IPS-15b (cell line): ENCODE measurements around the gene AHR.
"Not testable (repeated sequence)": the region's sequence is repeated elsewhere in the genome, so short reads cannot be mapped to it uniquely, and the experiment has no call there.

Experiments used
- H3K27me3 ChIP-seq: one replicate; pipeline ENCODE4 v1.6.1; 2013; ENCODE audit warnings: low read length; ENCODE audit not compliant: control insufficient read depth, insufficient read depth
- H3K36me3 ChIP-seq: one replicate; pipeline ENCODE4 v1.6.1; 2013; ENCODE audit warnings: low read length; ENCODE audit not compliant: control insufficient read depth, insufficient read depth
- H3K4me1 ChIP-seq: one replicate; pipeline ENCODE4 v1.6.1; 2013; ENCODE audit warnings: mild to moderate bottlenecking, low read length; ENCODE audit not compliant: control insufficient read depth, insufficient read depth
- H3K4me3 ChIP-seq: one replicate; pipeline ENCODE4 v1.5.1; 2013; ENCODE audit warnings: low read depth, low read length
- H3K9ac ChIP-seq: one replicate; pipeline ENCODE4 v1.6.1; 2013; ENCODE audit warnings: low read depth, mild to moderate bottlenecking, low read length
- H3K9me3 ChIP-seq: one replicate; pipeline ENCODE4 v1.6.1; 2013; ENCODE audit warnings: mild to moderate bottlenecking, low read length; ENCODE audit not compliant: control insufficient read depth, insufficient read depth

Gene AHR

DNA sequence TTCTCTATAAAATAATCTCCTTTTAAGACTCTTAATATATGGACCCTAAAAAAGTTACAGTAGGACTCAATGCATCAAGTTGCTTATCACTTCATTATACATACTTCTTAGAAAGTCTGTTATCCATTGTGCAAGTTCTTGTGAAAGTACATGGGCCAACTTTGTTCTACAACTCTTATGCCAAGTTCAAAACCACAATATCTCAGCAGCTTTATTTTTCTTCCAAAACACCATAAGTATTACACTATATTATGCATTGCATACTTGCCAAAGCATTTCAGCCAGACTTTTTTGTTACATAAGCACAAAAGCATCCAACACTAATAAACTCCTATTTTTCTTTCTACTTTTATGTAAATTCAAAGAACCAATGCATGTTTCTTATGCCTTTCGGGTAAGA, 94.4 kb downstream of the AHR start:
- Histone ChIP-seq H3K27me3 (no peaks in the 10 kb centered on the region), H3K4me3 (no peak overlapping the region), H3K36me3 (no peaks in the 10 kb centered on the region), H3K9me3 (peaks cover 6% of the 10 kb centered on the region), H3K4me1 (no peaks in the 10 kb centered on the region), H3K9ac (no peak overlapping the region)

DNA sequence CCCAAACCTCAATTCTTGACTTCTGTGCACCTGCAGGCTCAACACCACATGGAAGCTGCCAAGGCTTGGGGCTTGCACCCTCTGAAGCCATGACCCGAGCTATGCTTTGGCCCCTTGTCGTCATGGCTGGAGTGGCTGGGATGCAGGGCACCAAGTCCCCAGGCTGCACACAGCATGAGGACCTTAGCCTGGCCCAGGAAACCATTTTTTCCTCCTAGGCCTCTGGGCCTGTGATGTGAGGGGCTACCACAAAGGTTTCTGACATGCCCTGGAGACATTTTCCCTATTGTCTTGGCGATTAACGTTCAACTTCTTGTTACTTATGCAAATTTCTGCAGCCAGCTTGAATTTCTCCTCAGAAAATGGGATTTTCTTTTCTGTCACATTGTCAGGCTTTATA, 96.1 kb downstream of the AHR start:
- not testable (repeated sequence) for H3K27me3 ChIP-seq, H3K4me3 ChIP-seq, H3K9ac ChIP-seq, H3K4me1 ChIP-seq, H3K9me3 ChIP-seq, H3K36me3 ChIP-seq
